PC-3 (cell line): Measurements from ENCODE around the gene LHFPL2. TPM values are rescaled to one million over a fixed set of nuclear protein-coding genes. Genes with fewer than 3 reads are reported as not detected.

Experiments
- ATAC-seq: fragments of 200-7000 bp; cut with Tn5 transposase; 2 replicates; pipeline ENCODE4 v1.9.1; 2020; ENCODE audit warnings: mild to moderate bottlenecking, moderate library complexity
- BruUV-seq: library from RNA; stranded (reverse); fragments of 400-500 nt; replicated peaks from 2 replicates; lab custom pipeline; 2021; lab: Mats Ljungman, UMichigan
- CTCF ChIA-PET: fragments of 300-600 bp; sonication (Branson Sonifier 250); formaldehyde crosslinking; loops from one replicate; lab custom pipeline; 2022; ENCODE audit warnings: antibody characterized with exemption; lab: Charles Lee
- POLR2A ChIA-PET: fragments of 300-600 bp; sonication (Branson Sonifier 250); formaldehyde crosslinking; loops from one replicate; lab custom pipeline; 2022; ENCODE audit warnings: antibody characterized with exemption; ENCODE audit not compliant: unreplicated experiment; lab: Charles Lee
- DNase-seq: peaks from one replicate; pipeline ENCODE4 v3.0.0-alpha.2; 2015
- H2AFZ ChIP-seq: fragments of 300-600 bp; sonication (generic); 2 replicates; pipeline ENCODE4 v1.6.0; 2016; ENCODE audit warnings: antibody characterized with exemption, low read length
- H3F3A ChIP-seq: fragments of 300-600 bp; sonication (generic); one replicate; pipeline ENCODE4 v1.6.0; 2017; ENCODE audit warnings: antibody characterized with exemption, low read length, control low read depth, mild to moderate bottlenecking; ENCODE audit not compliant: unreplicated experiment
- H3K27ac ChIP-seq: fragments of 300-600 bp; sonication (generic); 2 replicates; pipeline ENCODE4 v1.5.1; 2016; ENCODE audit warnings: mild to moderate bottlenecking, low read length
- H3K27me3 ChIP-seq: fragments of 300-600 bp; sonication (generic); 2 replicates; pipeline ENCODE4 v1.6.1; 2016; ENCODE audit warnings: low read length, mixed read lengths
- H3K36me3 ChIP-seq: fragments of 300-600 bp; sonication (generic); 2 replicates; pipeline ENCODE4 v1.6.1; 2016; ENCODE audit warnings: low read depth, mixed run types, low read length, mixed read lengths
- H3K4me1 ChIP-seq: fragments of 300-600 bp; sonication (generic); 2 replicates; pipeline ENCODE4 v1.5.1; 2016; ENCODE audit warnings: low read length; ENCODE audit not compliant: insufficient read depth
- H3K4me2 ChIP-seq: fragments of 300-600 bp; sonication (generic); 2 replicates; pipeline ENCODE4 v1.6.0; 2016; ENCODE audit warnings: low read length
- H3K4me3 ChIP-seq: fragments of 300-600 bp; sonication (generic); 2 replicates; pipeline ENCODE4 v1.5.1; 2016; ENCODE audit warnings: mild to moderate bottlenecking, low read length, mixed read lengths
- H3K79me2 ChIP-seq: fragments of 300-600 bp; sonication (generic); 2 replicates; pipeline ENCODE4 v1.6.1; 2017; ENCODE audit warnings: low read length, mixed read lengths
- H3K9ac ChIP-seq: fragments of 300-600 bp; sonication (generic); 2 replicates; pipeline ENCODE4 v1.6.0; 2016; ENCODE audit warnings: mild to moderate bottlenecking, low read length
- H3K9me2 ChIP-seq: fragments of 300-600 bp; sonication (generic); replicated peaks from 2 replicates; pipeline ENCODE4 v1.6.1; 2016; ENCODE audit warnings: mixed run types, low read length, mixed read lengths
- H3K9me3 ChIP-seq: fragments of 300-600 bp; sonication (generic); 2 replicates; pipeline ENCODE4 v1.6.1; 2016; ENCODE audit warnings: low read length, mixed read lengths
- H4K20me1 ChIP-seq: fragments of 300-600 bp; sonication (generic); 2 replicates; pipeline ENCODE4 v1.6.1; 2016; ENCODE audit warnings: low read length, mixed read lengths
- CTCF ChIP-seq: fragments of 300-600 bp; sonication (generic); conservative IDR thresholded peaks from 2 replicates; pipeline ENCODE4 v1.5.1; 2017; ENCODE audit warnings: antibody characterized with exemption, low read depth, mild to moderate bottlenecking, low read length
- EZH2 ChIP-seq: fragments of 300-600 bp; sonication (generic); IDR thresholded peaks from one replicate; pipeline ENCODE4 v1.6.1; 2017; ENCODE audit warnings: antibody characterized with exemption, mild to moderate bottlenecking, low read length; ENCODE audit not compliant: unreplicated experiment
- EZH2phosphoT487 ChIP-seq: fragments of 300-600 bp; sonication (generic); IDR thresholded peaks from 2 replicates; pipeline ENCODE4 v1.6.1; 2018; ENCODE audit warnings: mild to moderate bottlenecking, antibody characterized with exemption, low read length, borderline replicate concordance
- intact Hi-C: fragments of 100-400 bp; cut with micrococcal nuclease; formaldehyde crosslinking; loops from 2 replicates; pipeline ENCODE4 v1.9.0; 2023
- total RNA-seq: library from RNA; depleted of rRNA; stranded (reverse); fragments of >200 nt; gene quantifications from 2 replicates; pipeline ENCODE4 v1.2.3, GENCODE V29; 2014

The LHFPL2 gene
- total RNA-seq, 1 experiment from 2014 or later = 21.7 TPM

DNA sequence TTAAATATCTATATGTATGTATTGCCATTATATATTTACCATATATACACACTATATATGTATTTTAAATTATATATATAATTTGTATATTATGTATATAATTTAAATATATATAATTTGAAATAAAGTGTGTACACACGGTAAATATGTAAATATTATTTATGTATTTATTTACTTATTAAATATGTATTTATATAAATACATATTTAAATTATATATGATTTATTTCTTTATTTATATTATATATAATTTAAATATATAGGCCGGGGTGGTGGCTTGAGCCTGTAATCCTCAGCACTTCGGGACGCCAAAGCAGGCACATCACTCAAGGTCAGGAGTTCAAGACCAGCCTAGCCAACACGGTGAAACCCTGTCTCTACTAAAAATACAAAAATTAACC lies 31.3 kb upstream of the LHFPL2 start:
- intact Hi-C loops = no loop called here
- Histone ChIP-seq H2AFZ (no peak overlapping the region), H3K27me3 (no peaks in the 10 kb centered on the region), H4K20me1 (no peaks in the 10 kb centered on the region), H3K9me2 (no peaks in the 10 kb centered on the region), H3K4me2 (no peak overlapping the region), H3K36me3 (no peaks in the 10 kb centered on the region), H3F3A (peaks cover 4% of the 10 kb centered on the region), H3K27ac (no peak overlapping the region), H3K79me2 (no peaks in the 10 kb centered on the region), H3K4me1 (peaks cover 22% of the 10 kb centered on the region), H3K4me3 (no peak overlapping the region), H3K9ac (no peak overlapping the region), H3K9me3 (no peaks in the 10 kb centered on the region)
- no peak for DNase-seq
- no peak for ATAC-seq
- no TSS peak for BruUV-seq
- TF ChIP-seq EZH2phosphoT487 = no peak
- no peak for TF ChIP-seq CTCF
- no peak for TF ChIP-seq EZH2
- ChIA-PET CTCF (no interaction called here), POLR2A (no interaction called here)

DNA sequence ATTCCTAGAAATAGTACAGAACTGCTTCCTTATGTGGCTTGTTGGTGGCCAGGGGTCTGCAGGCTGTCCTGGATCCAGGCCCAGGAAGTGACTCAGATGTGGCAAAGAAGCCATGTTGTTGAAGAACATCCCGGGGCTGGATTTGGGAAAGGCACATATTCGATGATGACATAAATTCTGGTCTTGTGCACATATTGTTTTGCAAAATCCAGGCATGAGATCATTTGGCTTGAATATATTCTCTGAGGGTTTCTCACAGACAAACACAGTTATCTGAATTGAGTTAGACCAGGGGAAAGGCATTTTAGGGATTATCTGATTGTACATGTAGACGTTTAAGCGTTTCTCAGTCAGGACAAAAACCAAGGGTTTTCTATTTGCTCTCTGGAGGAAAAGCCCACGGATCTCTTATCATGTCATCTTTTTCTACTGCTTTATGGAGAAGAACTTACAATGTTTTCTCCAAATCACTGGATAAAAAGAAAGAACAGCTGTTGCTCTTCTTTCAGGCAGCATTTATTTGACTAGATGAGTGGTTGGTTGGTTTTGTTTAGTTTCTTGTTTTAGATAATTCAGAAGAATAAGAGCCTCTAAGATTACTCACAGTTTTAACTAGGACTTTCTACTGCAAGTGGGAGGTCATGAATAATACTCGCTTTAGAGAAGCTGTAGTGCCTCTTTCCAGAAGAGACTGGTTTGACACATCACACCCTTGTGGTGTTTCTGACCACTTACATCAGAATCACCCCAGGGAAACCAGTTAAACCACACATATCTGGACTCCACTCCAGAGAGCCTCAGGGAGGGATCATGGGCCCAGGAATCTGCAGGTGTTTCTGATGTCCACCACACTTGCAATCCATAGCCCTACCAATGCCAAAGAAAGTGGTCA lies 29.5 kb upstream of the LHFPL2 start:
- intact Hi-C loops = no loop called here
- H3K27ac ChIP-seq = peak overlapping the region; percentile 89
- peak overlapping the region; percentile 35; the same call in 1 of the 2 replicates for H3K9ac ChIP-seq

More for the DNA sequence above, 29.5 kb upstream of the LHFPL2 start:
- TF ChIP-seq EZH2 = no peak
- no peak; the same call in 1 of the 2 replicates for TF ChIP-seq CTCF
- no peak for TF ChIP-seq EZH2phosphoT487
- Histone ChIP-seq H3K4me3 (no peak overlapping the region), H3K9me3 (no peaks in the 10 kb centered on the region), H3K79me2 (no peaks in the 10 kb centered on the region), H3K4me1 (peaks cover 25% of the 10 kb centered on the region), H4K20me1 (no peaks in the 10 kb centered on the region), H3K9me2 (no peaks in the 10 kb centered on the region), H2AFZ (no peak overlapping the region), H3K4me2 (peak overlapping the region; percentile 67), H3K27me3 (no peaks in the 10 kb centered on the region), H3K36me3 (no peaks in the 10 kb centered on the region), H3F3A (peaks cover 4% of the 10 kb centered on the region)
- POLR2A ChIA-PET = interaction anchor here (0.6 kb wide), 2 partner anchors 33 to 206 kb away, joined by 4 to 6 read pairs; no protein-coding TSS in a partner anchor
- BruUV-seq = no TSS peak
- CTCF ChIA-PET = no interaction called here
- ATAC-seq (peak; percentile 89), DNase-seq (peak; percentile 85)
